A549 treated with AZD9567 at 1 μM for 4 hours (cell line): ENCODE data around the gene CALR3. TPM values are rescaled to one million over a fixed set of nuclear protein-coding genes. Genes with fewer than 3 reads are reported as not detected.

Experiments used
- total RNA-seq: library from RNA; stranded (reverse); fragments of 200-300 nt; extraction: Qiagen RNA extraction; gene quantifications from 5 replicates; pipeline ENCODE4 v1.2.3, GENCODE V29; 2022; ENCODE audit not compliant: insufficient read depth

CALR3 gene, protein sequence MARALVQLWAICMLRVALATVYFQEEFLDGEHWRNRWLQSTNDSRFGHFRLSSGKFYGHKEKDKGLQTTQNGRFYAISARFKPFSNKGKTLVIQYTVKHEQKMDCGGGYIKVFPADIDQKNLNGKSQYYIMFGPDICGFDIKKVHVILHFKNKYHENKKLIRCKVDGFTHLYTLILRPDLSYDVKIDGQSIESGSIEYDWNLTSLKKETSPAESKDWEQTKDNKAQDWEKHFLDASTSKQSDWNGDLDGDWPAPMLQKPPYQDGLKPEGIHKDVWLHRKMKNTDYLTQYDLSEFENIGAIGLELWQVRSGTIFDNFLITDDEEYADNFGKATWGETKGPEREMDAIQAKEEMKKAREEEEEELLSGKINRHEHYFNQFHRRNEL
- total RNA-seq = 0.08 TPM in 1 of 5 replicates, not detected in the others

GRCh38 chr19:16495982-16496612 lies at the start of gene CALR3, which contains the start of gene C19orf44:
CALR3 (minus strand) TSS chr19:16496167; CDS start chr19:16496129, 38 bp downstream.
C19orf44 (plus strand) TSS chr19:16496394; CDS start chr19:16500793, 4,399 bp downstream.

DNA sequence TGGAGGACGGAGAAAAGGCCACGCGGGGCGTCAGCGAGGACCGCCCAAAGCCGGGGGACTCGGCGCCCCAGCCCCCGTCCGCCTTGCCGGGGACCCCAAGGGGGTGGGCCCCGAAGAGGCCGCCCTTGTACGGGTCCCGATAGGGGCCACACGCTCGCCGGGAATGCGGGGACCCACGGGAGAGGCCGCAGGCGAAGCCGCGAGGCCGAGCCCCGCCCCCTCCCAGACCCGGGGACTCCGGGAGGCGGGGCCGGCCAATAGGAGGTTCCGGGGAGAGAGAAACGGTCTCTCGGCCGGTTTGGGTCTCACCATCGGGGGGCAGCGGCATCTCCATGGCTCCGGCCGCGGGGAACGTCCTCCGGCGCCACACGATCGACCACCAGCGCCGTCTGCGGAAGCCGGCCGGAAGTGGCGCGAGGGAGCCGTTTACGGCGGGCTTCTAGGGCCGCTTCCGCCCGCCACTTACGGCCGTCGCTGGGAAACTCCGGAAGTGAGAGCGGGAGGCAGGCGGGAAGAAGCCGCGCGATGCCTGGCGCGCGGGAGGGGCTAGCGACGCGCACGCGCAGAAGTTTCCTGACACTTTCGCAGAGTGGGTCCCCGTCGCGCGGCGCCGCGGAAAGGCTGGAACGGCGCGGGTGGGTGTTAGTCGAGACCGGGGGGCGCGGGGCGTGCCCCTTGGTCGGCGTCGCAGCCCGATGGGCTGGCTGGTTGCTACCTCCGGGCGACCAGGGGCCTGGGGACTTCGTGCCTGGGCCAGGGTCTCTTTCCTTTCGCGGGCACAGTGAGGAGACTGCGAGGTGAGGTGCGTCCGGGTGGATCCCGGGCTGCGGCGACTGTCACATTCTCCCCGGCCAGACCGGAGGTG lies 46.3 kb upstream of the CALR3 start, which contains the start of gene CHERP:
Gene CHERP (minus strand): TSS at position 393 of the 865 bp plus-strand sequence. CDS start 59 bp downstream, at position 334.

Other genes with a start within 250 kb of the CALR3 start
- gene KLF2, start 171.3 kb downstream of the CALR3 start, total RNA-seq = 16.5 to 36.4 TPM (median 30.6 TPM) in 5 replicates
- 11.1 to 16.8 TPM (median 16.1 TPM) in 5 replicates for gene EPS15L1, start 24.2 kb downstream of the CALR3 start, total RNA-seq
- gene C19orf44, start 227 bp upstream of the CALR3 start, total RNA-seq = 2.2 to 4.0 TPM (median 2.6 TPM) in 5 replicates
- 30.8 to 34.5 TPM (median 33.6 TPM) in 5 replicates for gene CHERP, start 46.3 kb upstream of the CALR3 start, total RNA-seq
- gene SLC35E1, start 76.2 kb upstream of the CALR3 start, total RNA-seq = 18.8 to 31.2 TPM (median 20.2 TPM) in 5 replicates
- gene MED26, start 132.0 kb upstream of the CALR3 start, total RNA-seq = 5.1 to 6.3 TPM (median 6.1 TPM) in 5 replicates
- gene SMIM7, start 164.0 kb upstream of the CALR3 start, total RNA-seq = 55.0 to 73.9 TPM (median 68.8 TPM) in 5 replicates
- gene TMEM38A, start 165.0 kb upstream of the CALR3 start, total RNA-seq = 0.74 to 1.4 TPM (median 1.1 TPM) in 5 replicates
- not detected in 5 replicates for gene NWD1, start 223.7 kb upstream of the CALR3 start, total RNA-seq